SU-DHL-6 (cell line): ENCODE results near the gene STX16.

Experiments
- H2AFZ ChIP-seq: fragments of 200-600 bp; sonication (generic); 2 replicates; pipeline ENCODE4 v1.6.1; 2014; ENCODE audit warnings: low read depth, mild to moderate bottlenecking, moderate library complexity, mixed read lengths, antibody characterized with exemption, low read length; ENCODE audit not compliant: severe bottlenecking
- H3F3A ChIP-seq: fragments of 200-600 bp; shearing (Covaris generic); 2 replicates; pipeline ENCODE4 v1.6.0; 2016; ENCODE audit warnings: antibody characterized with exemption, mild to moderate bottlenecking; ENCODE audit not compliant: insufficient read depth
- H3K27ac ChIP-seq: fragments of 200-600 bp; sonication (generic); 2 replicates; pipeline ENCODE4 v1.5.1; 2016; ENCODE audit warnings: low read depth, mild to moderate bottlenecking, low read length, moderate library complexity, mixed read lengths
- H3K27me3 ChIP-seq: fragments of 200-600 bp; sonication (generic), shearing (Covaris generic); 2 replicates; pipeline ENCODE4 v1.6.0; 2014; ENCODE audit warnings: mild to moderate bottlenecking, low read length
- H3K36me3 ChIP-seq: fragments of 200-600 bp; sonication (generic); 2 replicates; pipeline ENCODE4 v1.6.1; 2014; ENCODE audit warnings: mild to moderate bottlenecking, low read length, mixed read lengths
- H3K4me2 ChIP-seq: fragments of 300-600, 200-600 bp; shearing (Covaris generic), sonication (generic); 2 replicates; pipeline ENCODE4 v1.6.0; 2014; ENCODE audit warnings: low read length, low read depth, mild to moderate bottlenecking; ENCODE audit not compliant: poor library complexity, severe bottlenecking
- H3K4me3 ChIP-seq: fragments of 200-600 bp; sonication (generic); 2 replicates; pipeline ENCODE4 v1.5.1; 2014; ENCODE audit warnings: antibody characterized with exemption, low read length, mild to moderate bottlenecking, mixed read lengths; ENCODE audit not compliant: insufficient read depth, poor library complexity, severe bottlenecking
- H3K79me2 ChIP-seq: fragments of 200-600 bp; sonication (generic); 2 replicates; pipeline ENCODE4 v1.6.1; 2014; ENCODE audit warnings: mild to moderate bottlenecking, low read length, moderate library complexity; ENCODE audit not compliant: insufficient read depth
- H3K9ac ChIP-seq: fragments of 200-600 bp; sonication (generic); 2 replicates; pipeline ENCODE4 v1.7.0; 2014; ENCODE audit warnings: mild to moderate bottlenecking, low read length
- H3K9me2 ChIP-seq: fragments of 200-600 bp; sonication (generic); replicated peaks from 2 replicates; pipeline ENCODE4 v1.6.1; 2014; ENCODE audit warnings: low read length; ENCODE audit not compliant: insufficient read depth
- H3K9me3 ChIP-seq: fragments of 200-600 bp; sonication (generic); 2 replicates; pipeline ENCODE4 v1.6.1; 2014; ENCODE audit warnings: low read length, mixed read lengths; ENCODE audit not compliant: insufficient read depth
- H4K20me1 ChIP-seq: fragments of 200-600 bp; sonication (generic); 2 replicates; pipeline ENCODE4 v1.6.1; 2014; ENCODE audit warnings: low read depth, mild to moderate bottlenecking, antibody characterized with exemption, low read length, moderate library complexity, mixed read lengths
- CTCF ChIP-seq: fragments of 200-600 bp; sonication (generic); IDR thresholded peaks from one replicate; pipeline ENCODE4 v1.5.1; 2017; ENCODE audit warnings: antibody characterized with exemption, mild to moderate bottlenecking, low read length, moderate library complexity; ENCODE audit not compliant: insufficient read depth, poor library complexity, severe bottlenecking
- EZH2phosphoT487 ChIP-seq: fragments of 200-600 bp; sonication (generic), shearing (Covaris generic); conservative IDR thresholded peaks from 2 replicates; pipeline ENCODE4 v1.6.1; 2018; ENCODE audit warnings: mild to moderate bottlenecking, antibody characterized with exemption, low read length, moderate library complexity, mixed read lengths

The STX16 gene

GRCh38 chr20:58718729-58719128 lies 67.6 kb downstream of the STX16 start:
- Histone ChIP-seq H3K36me3 (no peaks in the 10 kb centered on the region), H3F3A (no peaks in the 10 kb centered on the region), H3K79me2 (no peaks in the 10 kb centered on the region), H4K20me1 (no peaks in the 10 kb centered on the region), H3K4me3 (no peak overlapping the region), H3K9me2 (no peaks in the 10 kb centered on the region), H3K9ac (no peak overlapping the region), H3K9me3 (no peaks in the 10 kb centered on the region), H2AFZ (no peak overlapping the region), H3K27me3 (no peaks in the 10 kb centered on the region), H3K27ac (no peak overlapping the region), H3K4me2 (no peak overlapping the region)
- TF ChIP-seq EZH2phosphoT487, result no peak

- Histone ChIP-seq H3F3A (no peaks in the 10 kb centered on the region), H3K4me2 (no peak overlapping the region), H3K27ac (no peak overlapping the region), H3K4me3 (no peak overlapping the region), H4K20me1 (no peaks in the 10 kb centered on the region), H3K36me3 (no peaks in the 10 kb centered on the region), H3K9me2 (no peaks in the 10 kb centered on the region), H3K27me3 (no peaks in the 10 kb centered on the region), H3K9me3 (no peaks in the 10 kb centered on the region), H2AFZ (no peak overlapping the region), H3K9ac (no peak overlapping the region), H3K79me2 (no peaks in the 10 kb centered on the region)
- TF ChIP-seq CTCF (no peak), EZH2phosphoT487 (no peak)
Observed at GRCh38 chr20:58719258-58719657, 68.2 kb downstream of the STX16 start.

GRCh38 chr20:58719971-58720371 lies 68.9 kb downstream of the STX16 start:
- Histone ChIP-seq H3K36me3 (no peaks in the 10 kb centered on the region), H3K9me3 (no peaks in the 10 kb centered on the region), H3K9me2 (no peaks in the 10 kb centered on the region), H3K9ac (no peak overlapping the region), H3K27me3 (no peaks in the 10 kb centered on the region), H3K79me2 (no peaks in the 10 kb centered on the region), H3F3A (no peaks in the 10 kb centered on the region), H2AFZ (no peak overlapping the region), H4K20me1 (no peaks in the 10 kb centered on the region), H3K4me2 (no peak overlapping the region), H3K27ac (no peak overlapping the region), H3K4me3 (no peak overlapping the region)
- no peak for TF ChIP-seq EZH2phosphoT487
- TF ChIP-seq CTCF, result no peak

- Histone ChIP-seq H3K9me2 (no peaks in the 10 kb centered on the region), H3K4me2 (no peak overlapping the region), H3K9me3 (no peaks in the 10 kb centered on the region), H3F3A (no peaks in the 10 kb centered on the region), H3K4me3 (no peak overlapping the region), H2AFZ (no peak overlapping the region), H3K27me3 (no peaks in the 10 kb centered on the region), H3K9ac (no peak overlapping the region), H4K20me1 (no peaks in the 10 kb centered on the region), H3K36me3 (no peaks in the 10 kb centered on the region), H3K79me2 (no peaks in the 10 kb centered on the region), H3K27ac (no peak overlapping the region)
- TF ChIP-seq EZH2phosphoT487, result no peak
- no peak for TF ChIP-seq CTCF
Observed at GRCh38 chr20:58720890-58721289, 69.8 kb downstream of the STX16 start.
